Left ventricle myocardium superior (tissue), 1 donor: ENCODE data around the gene HINT3. TPM values are rescaled to one million over a fixed set of nuclear protein-coding genes. Genes with fewer than 3 reads are reported as not detected.
"Not testable (repeated sequence)": the region's sequence is repeated elsewhere in the genome, so short reads cannot be mapped to it uniquely, and the experiment has no call there.

Experiments
- ATAC-seq: fragments of 200-7000 bp; cut with Tn5 transposase; one replicate; pipeline ENCODE4 v1.9.1; 2020; ENCODE audit warnings: mild to moderate bottlenecking, moderate library complexity
- DNase-seq: peaks from one replicate; pipeline ENCODE4 v3.0.0-alpha.2; 2020
- intact Hi-C: fragments of 100-400 bp; cut with micrococcal nuclease; formaldehyde crosslinking; loops from one replicate; pipeline ENCODE4 v1.11.0; 2022
- total RNA-seq: library from RNA; stranded (reverse); fragmentation: NEBNext Ultra II Directional; extraction: Animal tissue kit (Norgen Biotek cat#: 25700); gene quantifications from one replicate; pipeline ENCODE4 v1.2.1, GENCODE V29; 2021
- donor health status: DM: no; HTN: yes; CAD: no; lungs with severe emphysema.

Gene HINT3
- total RNA-seq, 1 donor from 2014 or later, result 40.8 TPM

- intact Hi-C loops, result no loop called here
- no peak for DNase-seq
- peak; percentile 13 for ATAC-seq
Observed at GRCh38 chr6:125987026-125987617, 30.6 kb downstream of the HINT3 start.

GRCh38 chr6:125988280-125988679 lies 31.7 kb downstream of the HINT3 start:
- ATAC-seq, result no peak
- intact Hi-C loops, result no loop called here
- DNase-seq, result no peak

GRCh38 chr6:125989631-125990030 lies 33.1 kb downstream of the HINT3 start:
- DNase-seq, result no peak
- intact Hi-C loops, result no loop called here

GRCh38 chr6:125991653-125992052 lies 35.1 kb downstream of the HINT3 start:
- intact Hi-C loops, result no loop called here
- no peak for DNase-seq
- ATAC-seq, result no peak

More at GRCh38 chr6:125989631-125990030, 33.1 kb downstream of the HINT3 start:
- ATAC-seq, result no peak

GRCh38 chr6:125994670-125995488 lies 38.3 kb downstream of the HINT3 start:
- intact Hi-C loops, result no loop called here
- DNase-seq (no peak), ATAC-seq (peak; percentile 81)

- DNase-seq, result peak; percentile 52
- peak; percentile 89 for ATAC-seq
- intact Hi-C loops, result no loop called here
Observed at GRCh38 chr6:125995972-125996580, 39.5 kb downstream of the HINT3 start.

- DNase-seq (no peak), ATAC-seq (no peak)
- intact Hi-C loops, result no loop called here
Observed at GRCh38 chr6:126002755-126003679, 46.4 kb downstream of the HINT3 start.

GRCh38 chr6:126007800-126008199 lies 51.2 kb downstream of the HINT3 start:
- ATAC-seq (no peak), DNase-seq (no peak)
- intact Hi-C loops, result no loop called here

- DNase-seq (no peak), ATAC-seq (no peak)
- intact Hi-C loops, result no loop called here
Observed at GRCh38 chr6:126010040-126010439, 53.5 kb downstream of the HINT3 start.

- no peak for DNase-seq
- intact Hi-C loops, result no loop called here
- ATAC-seq, result no peak
Observed at GRCh38 chr6:126015863-126016262, 59.3 kb downstream of the HINT3 start.

GRCh38 chr6:126016591-126016990 lies 60.0 kb downstream of the HINT3 start:
- ATAC-seq, result no peak
- intact Hi-C loops, result no loop called here
- no peak for DNase-seq

- ATAC-seq (no peak), DNase-seq (no peak)
- intact Hi-C loops, result no loop called here
Observed at GRCh38 chr6:126017668-126018067, 61.1 kb downstream of the HINT3 start.

GRCh38 chr6:126020305-126021050 lies 63.9 kb downstream of the HINT3 start:
- ATAC-seq (no peak), DNase-seq (no peak)
- intact Hi-C loops, result no loop called here

GRCh38 chr6:126023474-126023873 lies 66.9 kb downstream of the HINT3 start:
- intact Hi-C loops, DNase-seq, ATAC-seq: not testable (repeated sequence)

- DNase-seq (no peak), ATAC-seq (no peak)
- intact Hi-C loops, result no loop called here
Observed at GRCh38 chr6:126026001-126026400, 69.4 kb downstream of the HINT3 start.

- intact Hi-C loops, result no loop called here
- DNase-seq (no peak), ATAC-seq (no peak)
Observed at GRCh38 chr6:126027601-126028000, 71.0 kb downstream of the HINT3 start.
